Inferior parietal cortex (tissue), 1 donor: ENCODE data around the gene NMNAT3.

ENCODE experiments used
- DNase-seq: peaks from one replicate; pipeline ENCODE4 v3.0.0-alpha.2; 2016; ENCODE audit errors: extremely low spot score

The NMNAT3 gene

GRCh38 chr3:139675327-139675726, 2.4 kb downstream of the NMNAT3 start:
- no peak for DNase-seq

DNA sequence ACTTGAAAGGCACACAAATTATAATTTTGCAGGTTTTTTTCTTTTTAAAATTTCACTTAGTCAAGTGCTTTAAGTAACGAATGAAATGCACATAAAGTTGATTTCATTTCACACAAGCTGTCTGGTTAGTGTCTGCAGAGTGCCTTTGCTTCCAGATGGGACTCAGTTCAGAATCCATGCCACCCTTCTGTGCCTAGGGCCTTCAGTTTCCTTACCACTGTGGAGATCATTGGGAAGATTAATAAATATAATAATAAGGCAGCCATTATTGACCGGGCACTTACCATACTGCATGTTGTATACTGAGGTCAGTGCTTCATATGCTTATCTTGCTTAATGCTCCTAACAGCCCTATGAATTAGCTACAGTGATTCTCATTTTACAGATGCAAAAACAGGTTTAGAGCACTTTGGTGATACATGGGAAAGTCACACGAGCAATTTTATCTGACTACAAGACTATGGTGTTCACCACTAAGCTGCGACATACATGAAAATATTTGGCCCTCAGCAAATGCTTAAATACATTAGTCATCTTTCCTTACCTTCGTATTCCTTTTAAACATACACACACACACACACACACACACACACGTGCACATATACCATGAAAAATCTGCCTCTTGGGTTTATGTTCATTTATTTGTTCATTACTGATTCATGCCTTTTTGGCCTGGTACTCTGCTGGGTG, 3.1 kb downstream of the NMNAT3 start:
- no peak for DNase-seq

GRCh38 chr3:139672884-139673283, 4.9 kb downstream of the NMNAT3 start:
- no peak for DNase-seq

GRCh38 chr3:139671863-139672646, 5.7 kb downstream of the NMNAT3 start:
- no peak for DNase-seq

DNA sequence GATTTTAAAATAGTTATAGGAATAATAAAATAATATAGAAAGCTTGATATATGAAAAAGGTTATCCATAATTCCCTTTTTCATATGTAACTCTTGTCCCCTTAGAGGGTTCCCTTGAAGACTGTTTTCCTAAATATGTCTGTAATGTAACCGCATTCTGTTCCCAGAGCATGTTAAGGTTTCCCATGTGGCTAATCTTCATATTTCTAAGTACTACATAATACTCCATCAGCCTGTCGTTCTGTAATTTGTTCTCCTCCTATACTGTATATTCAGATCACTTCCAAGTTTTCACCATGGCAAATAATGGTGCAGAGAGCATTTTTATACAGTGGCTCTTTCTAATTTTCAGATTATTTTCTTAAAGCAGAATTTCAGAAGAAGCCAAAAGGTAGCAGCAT, 6.7 kb downstream of the NMNAT3 start:
- DNase-seq, result no peak

DNA sequence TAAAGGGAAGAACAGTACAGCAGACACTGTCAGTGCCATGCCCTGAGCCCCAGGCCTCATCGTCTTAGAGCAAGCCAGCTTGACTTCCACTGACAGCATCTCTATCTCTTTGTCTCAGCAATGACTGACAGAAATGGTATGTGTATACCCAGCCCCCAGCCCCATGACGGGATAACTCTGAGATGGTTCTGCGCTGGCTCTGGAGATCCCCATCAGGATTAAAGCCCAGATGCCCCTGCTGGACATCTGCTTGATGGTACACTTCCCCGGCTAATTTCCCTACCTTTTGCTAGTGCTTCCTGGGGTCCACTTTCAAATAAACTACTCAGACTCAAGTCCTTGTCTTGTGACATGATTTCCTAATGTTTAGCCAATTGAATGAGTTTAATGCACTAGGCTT, 7.6 kb downstream of the NMNAT3 start:
- no peak for DNase-seq

GRCh38 chr3:139668332-139668731, 9.4 kb downstream of the NMNAT3 start:
- no peak for DNase-seq

- DNase-seq, result no peak
Observed at GRCh38 chr3:139664958-139665357, 12.8 kb downstream of the NMNAT3 start.

GRCh38 chr3:139660269-139660668, 17.5 kb downstream of the NMNAT3 start:
- no peak for DNase-seq

GRCh38 chr3:139659511-139659910, 18.3 kb downstream of the NMNAT3 start:
- DNase-seq, result no peak

DNA sequence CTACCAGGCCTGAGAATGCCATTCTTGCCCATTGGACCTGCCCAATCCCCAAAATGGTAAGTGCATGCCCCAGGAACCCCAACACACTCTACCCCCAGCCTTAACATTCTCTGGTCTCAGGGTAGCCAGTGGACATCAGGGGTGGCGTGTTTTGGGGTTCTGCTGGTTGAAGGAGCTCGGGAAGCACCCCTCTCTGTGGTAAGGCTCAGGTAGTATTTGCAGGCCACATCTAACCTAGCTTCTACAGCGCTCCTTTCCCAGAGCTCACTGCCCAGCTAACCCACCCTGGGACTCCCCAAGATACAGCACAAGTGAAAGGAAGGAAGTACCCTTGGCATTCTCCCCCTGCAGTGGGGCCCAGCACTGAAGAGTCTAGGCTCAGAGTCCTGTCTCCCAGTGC, 19.8 kb downstream of the NMNAT3 start:
- no peak for DNase-seq

- DNase-seq, result no peak
Observed at GRCh38 chr3:139657434-139657833, 20.3 kb downstream of the NMNAT3 start.

DNA sequence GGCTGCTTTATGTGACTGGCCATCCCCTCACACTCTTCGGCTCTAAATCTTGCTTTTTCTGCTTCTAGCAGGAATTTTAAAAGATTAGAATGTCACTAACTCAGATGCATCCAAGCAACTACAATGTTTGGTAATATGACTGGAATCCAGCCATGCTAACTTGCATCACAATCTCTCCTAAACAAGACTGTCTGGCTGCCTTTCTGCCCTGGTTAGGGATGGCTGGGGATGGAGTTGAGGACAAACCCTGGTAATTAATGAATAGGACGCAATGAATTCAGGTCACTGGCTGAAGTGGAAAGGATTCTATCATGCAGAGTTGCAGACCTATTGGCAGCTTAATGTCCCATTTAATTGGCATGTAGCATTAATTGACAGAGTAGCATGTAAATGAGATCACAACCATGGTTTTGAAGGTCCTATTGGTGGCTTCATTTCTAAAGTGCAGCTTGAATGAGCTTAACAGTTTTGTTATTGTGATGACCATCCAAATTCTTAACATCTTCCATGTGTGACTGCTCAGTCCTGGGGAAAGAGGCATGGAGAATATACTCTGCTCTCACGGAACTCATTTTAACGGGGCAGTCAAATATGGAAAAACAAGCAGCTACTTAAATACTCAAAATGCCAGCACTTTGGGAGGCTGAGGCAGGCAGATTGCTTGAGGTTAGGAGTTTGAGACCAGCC, 21.7 kb downstream of the NMNAT3 start:
- no peak for DNase-seq

DNA sequence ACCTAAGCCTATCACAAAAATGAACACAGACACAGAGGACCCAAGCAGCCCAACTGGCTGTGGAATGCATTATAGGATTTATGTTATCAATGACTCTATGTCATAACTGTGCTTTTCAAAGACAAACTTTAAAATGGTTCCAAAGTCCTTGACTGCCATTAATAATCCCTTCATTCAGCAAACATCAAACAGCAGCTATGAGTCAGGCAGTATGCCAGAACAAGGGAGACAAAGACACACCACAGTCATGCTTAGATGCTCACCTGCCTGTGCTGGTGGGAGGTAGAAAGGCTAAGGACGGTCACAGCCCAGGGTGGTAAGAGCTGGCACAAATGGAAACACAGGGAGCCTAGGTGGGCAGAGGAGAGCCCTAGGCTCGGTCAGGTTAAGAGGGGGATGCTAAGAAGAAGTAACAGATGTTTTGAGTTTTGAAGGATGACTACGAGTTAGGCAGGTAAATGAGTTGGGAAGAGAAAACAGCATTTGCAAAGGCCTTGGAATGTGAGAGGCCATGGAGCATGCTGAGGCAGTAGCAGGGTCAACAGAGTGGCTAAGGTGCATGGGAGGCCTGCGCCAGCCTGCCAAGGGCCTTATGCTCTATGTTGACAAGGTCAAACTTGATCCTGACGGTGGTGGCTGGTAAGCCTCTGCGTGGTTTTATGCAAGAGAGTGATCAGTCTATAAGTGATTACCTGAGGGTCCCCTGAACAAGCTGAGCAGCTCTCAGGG, 23.0 kb downstream of the NMNAT3 start:
- no peak for DNase-seq

DNA sequence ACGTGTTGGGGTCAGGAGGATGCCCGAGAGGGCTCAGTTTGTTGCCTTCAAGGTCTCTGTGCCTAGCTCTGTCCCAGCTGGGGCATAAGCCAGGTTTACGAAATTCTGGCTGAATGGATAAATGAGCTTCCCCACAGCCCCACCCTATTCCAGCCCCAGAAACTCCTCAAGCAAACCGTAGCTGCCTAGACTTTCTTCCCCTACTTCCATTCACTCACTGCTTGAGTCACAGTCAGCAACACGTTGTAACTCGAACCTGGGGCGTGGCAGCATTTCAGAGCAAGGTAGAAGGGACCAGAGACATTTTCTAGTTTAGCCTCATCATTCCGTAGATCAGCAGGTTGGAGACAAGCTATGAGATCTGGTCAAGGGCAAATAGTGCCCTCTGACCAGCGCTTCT, 24.2 kb downstream of the NMNAT3 start:
- no peak for DNase-seq

DNA sequence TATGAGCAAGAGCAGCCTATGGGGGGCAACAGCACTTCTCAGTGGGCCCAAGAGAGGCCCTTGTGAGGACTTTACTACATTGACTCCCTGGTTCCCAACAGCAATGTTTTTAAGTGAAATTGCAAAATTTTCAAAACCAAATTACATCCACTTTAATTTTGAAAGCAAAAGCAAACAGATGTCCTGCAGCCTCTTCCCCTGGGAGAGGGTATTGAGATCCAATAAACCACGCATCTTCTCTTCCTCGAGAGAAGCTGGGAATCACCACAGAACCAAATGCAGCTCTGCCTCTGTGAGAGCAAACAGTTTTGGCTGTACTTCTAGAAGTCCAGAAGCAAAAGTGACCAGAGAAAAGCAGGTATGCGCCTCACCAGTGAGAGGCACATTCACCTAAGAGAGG, 25.2 kb downstream of the NMNAT3 start:
- no peak for DNase-seq

GRCh38 chr3:139647866-139648435, 29.8 kb downstream of the NMNAT3 start:
- no peak for DNase-seq

GRCh38 chr3:139646512-139646911, 31.3 kb downstream of the NMNAT3 start:
- DNase-seq, result no peak

DNA sequence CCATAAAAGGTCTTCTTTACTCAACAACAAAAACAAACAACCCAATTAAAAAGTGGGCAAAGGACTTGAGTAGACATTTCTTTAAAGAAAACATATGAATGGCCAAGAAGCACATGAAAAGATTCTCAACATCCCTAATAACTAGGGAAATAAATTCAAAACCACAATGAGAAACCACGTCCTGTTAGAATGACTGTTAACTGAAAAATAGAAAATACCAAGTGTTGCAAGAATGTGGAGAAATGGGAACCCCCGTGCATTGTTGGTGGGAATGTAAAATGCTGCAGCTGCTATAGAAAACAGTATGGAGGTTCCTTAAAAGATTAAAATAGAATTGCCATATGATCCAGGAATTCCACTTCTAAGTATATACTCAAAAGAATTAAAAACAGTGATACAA, 34.8 kb downstream of the NMNAT3 start:
- no peak for DNase-seq

- DNase-seq, result no peak
Observed at GRCh38 chr3:139640456-139640855, 37.3 kb downstream of the NMNAT3 start.

DNA sequence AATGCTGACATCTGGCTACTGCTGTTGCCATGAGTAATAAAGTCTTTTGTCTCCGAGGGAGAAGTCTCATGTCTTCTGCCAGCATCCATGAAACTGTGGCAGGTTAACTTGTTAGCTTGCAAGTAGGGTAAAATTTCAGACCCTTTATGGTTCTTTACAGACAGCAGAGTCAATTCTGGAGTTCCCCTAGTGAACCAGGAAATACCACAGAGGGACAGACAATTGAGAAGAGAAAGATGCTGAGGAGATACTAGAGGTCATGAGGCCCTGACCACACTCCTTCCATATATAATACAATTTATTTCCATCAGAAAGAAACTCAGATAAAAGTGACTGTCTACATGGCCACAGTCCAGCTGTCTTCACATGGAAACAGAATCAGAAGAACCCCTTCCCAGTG, 38.1 kb downstream of the NMNAT3 start:
- no peak for DNase-seq

GRCh38 chr3:139638518-139638917, 39.3 kb downstream of the NMNAT3 start:
- no peak for DNase-seq
